DND-41 (cell line): ENCODE results near the gene MYCBPAP.

Source experiments
- ATAC-seq: fragments of 200-7000 bp; cut with Tn5 transposase; 3 replicates; pipeline ENCODE4 v1.9.1; 2021; ENCODE audit warnings: low read depth; ENCODE audit not compliant: insufficient read depth
- DNase-seq: peaks from one replicate; pipeline ENCODE4 v3.0.0-alpha.2; 2020
- H2AFZ ChIP-seq: 2 replicates; pipeline ENCODE4 v1.6.0; 2012; ENCODE audit warnings: low read depth, low read length
- H3K27ac ChIP-seq: 2 replicates; pipeline ENCODE4 v1.5.1; 2012; ENCODE audit warnings: low read length, inconsistent platforms
- H3K27me3 ChIP-seq: fragments of 200-600 bp; sonication (generic); 2 replicates; pipeline ENCODE4 v1.6.0; 2012; ENCODE audit warnings: low read length, mild to moderate bottlenecking, inconsistent platforms; ENCODE audit not compliant: insufficient read depth, poor library complexity
- H3K36me3 ChIP-seq: 2 replicates; pipeline ENCODE4 v1.5.1; 2012; ENCODE audit warnings: low read length, inconsistent platforms; ENCODE audit not compliant: insufficient read depth
- H3K4me1 ChIP-seq: 2 replicates; pipeline ENCODE4 v1.5.1; 2012; ENCODE audit warnings: mild to moderate bottlenecking, low read length; ENCODE audit not compliant: insufficient read depth
- H3K4me2 ChIP-seq: 2 replicates; pipeline ENCODE4 v1.6.0; 2012; ENCODE audit warnings: mild to moderate bottlenecking, moderate library complexity, low read length, inconsistent platforms; ENCODE audit not compliant: insufficient read depth
- H3K4me3 ChIP-seq, 2 experiments: fragments of 200-600 bp in 1 of 2; shearing (Covaris generic) in 1 of 2; 2 replicates each; pipeline ENCODE4 v1.5.1; 2012 to 2016; ENCODE audit warnings: inconsistent platforms in 2 of 2, low read length in 2 of 2, mild to moderate bottlenecking in 2 of 2, low read depth in 1 of 2, moderate library complexity in 1 of 2
- H3K79me2 ChIP-seq: 2 replicates; pipeline ENCODE4 v1.6.0; 2012; ENCODE audit warnings: low read length, inconsistent platforms; ENCODE audit not compliant: insufficient read depth
- H3K9ac ChIP-seq: 2 replicates; pipeline ENCODE4 v1.6.0; 2012; ENCODE audit warnings: low read depth, mild to moderate bottlenecking, inconsistent platforms, low read length, moderate library complexity
- H3K9me3 ChIP-seq: 2 replicates; pipeline ENCODE4 v1.5.1; 2012; ENCODE audit warnings: low read length, moderate library complexity, mild to moderate bottlenecking, inconsistent platforms; ENCODE audit not compliant: insufficient read depth, severe bottlenecking
- H4K20me1 ChIP-seq: 2 replicates; pipeline ENCODE4 v1.6.0; 2012; ENCODE audit warnings: low read length; ENCODE audit not compliant: insufficient read depth
- CTCF ChIP-seq: IDR thresholded peaks from 2 replicates; pipeline ENCODE4 v1.5.1; 2012; ENCODE audit warnings: borderline replicate concordance, low read length, moderate library complexity, mild to moderate bottlenecking; ENCODE audit not compliant: poor library complexity, severe bottlenecking; ENCODE audit errors: extremely low read depth
- EZH2 ChIP-seq: IDR thresholded peaks from 3 replicates; pipeline ENCODE4 v1.6.1; 2012; ENCODE audit warnings: borderline replicate concordance, low read depth, mild to moderate bottlenecking, moderate library complexity, low read length, inconsistent platforms; ENCODE audit not compliant: severe bottlenecking

Gene MYCBPAP

GRCh38 chr17:50476545-50477315, 31.5 kb upstream of the MYCBPAP start:
- DNase-seq = no peak
- Histone ChIP-seq H3K36me3 (peaks cover 27% of the 10 kb centered on the region), H3K9me3 (no peaks in the 10 kb centered on the region), H3K4me3 (no peak overlapping the region), H3K79me2 (peaks cover 34% of the 10 kb centered on the region), H4K20me1 (peaks cover 11% of the 10 kb centered on the region; the same call in 1 of the 2 replicates), H3K27me3 (no peaks in the 10 kb centered on the region), H3K4me2 (no peak overlapping the region), H3K9ac (no peak overlapping the region), H3K27ac (no peak overlapping the region), H2AFZ (no peak overlapping the region), H3K4me1 (peaks cover 28% of the 10 kb centered on the region)
- ATAC-seq = no peak
- TF ChIP-seq EZH2 (no peak), CTCF (no peak)

- no peak for TF ChIP-seq EZH2
- TF ChIP-seq CTCF = no peak
- Histone ChIP-seq H3K4me2 (peak overlapping the region; percentile 83), H3K27me3 (no peaks in the 10 kb centered on the region), H4K20me1 (peaks cover 17% of the 10 kb centered on the region; the same call in 1 of the 2 replicates), H3K9ac (peak overlapping the region; percentile 72), H3K4me1 (peaks cover 29% of the 10 kb centered on the region), H3K4me3 (peak overlapping the region; percentile 66 to 70; a peak in 3 of 4 replicates), H3K36me3 (peaks cover 37% of the 10 kb centered on the region), H3K79me2 (peaks cover 38% of the 10 kb centered on the region), H2AFZ (peak overlapping the region; percentile 93), H3K9me3 (no peaks in the 10 kb centered on the region), H3K27ac (peak overlapping the region; percentile 84)
- ATAC-seq (no peak), DNase-seq (peak; percentile 21)
Observed at GRCh38 chr17:50477976-50478375, 30.3 kb upstream of the MYCBPAP start.

- no peaks in the 10 kb centered on the region for H3K27me3 ChIP-seq
- DNase-seq (peak; percentile 88), ATAC-seq (peak; percentile 91)
- peaks cover 38% of the 10 kb centered on the region for H3K79me2 ChIP-seq
- H3K4me3 ChIP-seq = peak within 1 kb of the TSS; percentile 66 to 70
- H3K4me2 ChIP-seq = peak within 1 kb of the TSS; percentile 83
- TF ChIP-seq CTCF (peak; percentile 82), EZH2 (no peak)
- H3K9ac ChIP-seq = peak within 1 kb of the TSS; percentile 72
- peaks cover 17% of the 10 kb centered on the region; the same call in 1 of the 2 replicates for H4K20me1 ChIP-seq
- peak within 1 kb of the TSS; percentile 84 for H3K27ac ChIP-seq
- H3K9me3 ChIP-seq = no peaks in the 10 kb centered on the region
- peaks cover 42% of the 10 kb centered on the region for H3K36me3 ChIP-seq
- peaks cover 29% of the 10 kb centered on the region for H3K4me1 ChIP-seq
- H2AFZ ChIP-seq = peak within 1 kb of the TSS; percentile 93
Observed at GRCh38 chr17:50478391-50479381, 29.6 kb upstream of the MYCBPAP start, which contains the start of gene RSAD1. TSS of gene RSAD1 (plus strand) at chr17:50478860. CDS start at chr17:50478885, 25 bp downstream.
